Left forelimb (tissue), 1 donor: ENCODE measurements around the gene LZTFL1.
"Not testable (repeated sequence)": the region's sequence is repeated elsewhere in the genome, so short reads cannot be mapped to it uniquely, and the experiment has no call there.

Experiments used
- DNase-seq: peaks from one replicate; pipeline ENCODE4 v3.0.0-alpha.2; 2018; ENCODE audit warnings: low spot score

Gene LZTFL1

GRCh38 chr3:45864760-45865519 lies 23.0 kb upstream of the LZTFL1 start:
- no peak for DNase-seq

GRCh38 chr3:45861043-45861719 lies 19.3 kb upstream of the LZTFL1 start:
- DNase-seq: no peak

- no peak for DNase-seq
Measured at GRCh38 chr3:45860481-45860880, 18.6 kb upstream of the LZTFL1 start.

GRCh38 chr3:45858809-45859543 lies 17.1 kb upstream of the LZTFL1 start:
- no peak for DNase-seq

- not testable (repeated sequence) for DNase-seq
Measured at GRCh38 chr3:45857024-45857423, 15.1 kb upstream of the LZTFL1 start.

GRCh38 chr3:45856323-45856722 lies 14.4 kb upstream of the LZTFL1 start:
- not testable (repeated sequence) for DNase-seq

GRCh38 chr3:45852828-45853227 lies 10.9 kb upstream of the LZTFL1 start:
- DNase-seq: no peak

- no peak for DNase-seq
Measured at GRCh38 chr3:45848392-45848791, 6.5 kb upstream of the LZTFL1 start.

GRCh38 chr3:45844616-45845015 lies 2.7 kb upstream of the LZTFL1 start:
- no peak for DNase-seq

GRCh38 chr3:45842851-45843625 lies 1.1 kb upstream of the LZTFL1 start:
- no peak for DNase-seq

- peak; percentile 64 for DNase-seq
Measured at GRCh38 chr3:45841420-45841756, 531 bp downstream of the LZTFL1 start.

- no peak for DNase-seq
Measured at GRCh38 chr3:45838466-45838865, 3.5 kb downstream of the LZTFL1 start.

GRCh38 chr3:45832699-45833098 lies 9.2 kb downstream of the LZTFL1 start:
- DNase-seq: no peak

GRCh38 chr3:45830121-45830520 lies 11.8 kb downstream of the LZTFL1 start:
- no peak for DNase-seq

GRCh38 chr3:45826908-45827307 lies 15.0 kb downstream of the LZTFL1 start:
- no peak for DNase-seq

- no peak for DNase-seq
Measured at GRCh38 chr3:45826321-45826720, 15.6 kb downstream of the LZTFL1 start.

- no peak for DNase-seq
Measured at GRCh38 chr3:45821127-45821526, 20.8 kb downstream of the LZTFL1 start.

- no peak for DNase-seq
Measured at GRCh38 chr3:45819543-45819942, 22.4 kb downstream of the LZTFL1 start.

GRCh38 chr3:45817831-45818522 lies 23.9 kb downstream of the LZTFL1 start:
- no peak for DNase-seq

- DNase-seq: no peak
Measured at GRCh38 chr3:45816544-45816943, 25.4 kb downstream of the LZTFL1 start.

GRCh38 chr3:45814322-45814721 lies 27.6 kb downstream of the LZTFL1 start:
- no peak for DNase-seq
